ENCODE measurements around the gene RYR3.

RYR3 gene

GRCh38 chr15:33310481-33311311, at the start of gene RYR3:
Gene RYR3, plus strand, starts transcription at chr15:33310967. Its CDS starts 79 bp downstream, at chr15:33311046.
- DNase-seq: no peak

GRCh38 chr15:33262306-33262705, 48.5 kb upstream of the RYR3 start:
- no peak for DNase-seq

GRCh38 chr15:33277689-33278088, 33.1 kb upstream of the RYR3 start:
- DNase-seq: no peak

DNA sequence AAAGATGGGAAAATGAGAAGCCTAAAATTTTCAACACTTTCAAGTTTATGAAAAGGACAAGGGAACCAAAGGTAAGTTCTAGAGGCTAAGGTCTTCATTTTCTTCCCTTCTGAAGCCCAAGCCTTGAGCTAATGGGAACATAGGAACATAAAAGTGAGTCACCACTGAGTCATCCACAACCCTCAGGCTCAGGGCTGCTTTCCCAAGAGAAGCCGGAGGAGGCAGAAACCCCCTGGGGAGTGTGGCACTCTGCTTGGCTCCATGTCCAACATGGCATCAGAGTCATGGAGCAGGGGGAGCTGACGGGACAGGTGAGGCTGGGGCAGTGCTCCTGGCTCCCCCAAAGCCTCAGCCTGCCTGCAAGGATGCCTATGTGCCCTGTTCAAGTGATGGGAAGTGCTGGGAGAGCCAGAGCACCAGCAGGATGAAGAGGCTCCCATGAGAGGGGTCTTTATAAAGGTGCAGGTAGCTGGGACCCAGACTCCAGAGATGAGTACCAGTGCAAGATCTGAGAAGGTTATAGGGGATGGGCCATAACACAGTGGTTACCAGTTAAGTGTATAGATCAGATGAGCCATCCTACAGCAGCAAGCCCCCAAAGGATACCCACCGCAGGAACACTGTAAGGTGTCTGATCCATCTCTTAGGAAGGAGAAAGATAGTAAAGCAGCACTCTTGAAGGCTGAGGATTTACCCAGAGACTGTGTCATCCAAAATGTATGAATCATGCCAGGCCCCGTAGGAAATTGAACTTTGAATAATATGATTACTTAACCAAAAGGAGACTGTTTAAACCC, 31.8 kb upstream of the RYR3 start:
- no peak for DNase-seq

- no peak for DNase-seq
Measured at GRCh38 chr15:33279613-33280205, 31.1 kb upstream of the RYR3 start.

DNA sequence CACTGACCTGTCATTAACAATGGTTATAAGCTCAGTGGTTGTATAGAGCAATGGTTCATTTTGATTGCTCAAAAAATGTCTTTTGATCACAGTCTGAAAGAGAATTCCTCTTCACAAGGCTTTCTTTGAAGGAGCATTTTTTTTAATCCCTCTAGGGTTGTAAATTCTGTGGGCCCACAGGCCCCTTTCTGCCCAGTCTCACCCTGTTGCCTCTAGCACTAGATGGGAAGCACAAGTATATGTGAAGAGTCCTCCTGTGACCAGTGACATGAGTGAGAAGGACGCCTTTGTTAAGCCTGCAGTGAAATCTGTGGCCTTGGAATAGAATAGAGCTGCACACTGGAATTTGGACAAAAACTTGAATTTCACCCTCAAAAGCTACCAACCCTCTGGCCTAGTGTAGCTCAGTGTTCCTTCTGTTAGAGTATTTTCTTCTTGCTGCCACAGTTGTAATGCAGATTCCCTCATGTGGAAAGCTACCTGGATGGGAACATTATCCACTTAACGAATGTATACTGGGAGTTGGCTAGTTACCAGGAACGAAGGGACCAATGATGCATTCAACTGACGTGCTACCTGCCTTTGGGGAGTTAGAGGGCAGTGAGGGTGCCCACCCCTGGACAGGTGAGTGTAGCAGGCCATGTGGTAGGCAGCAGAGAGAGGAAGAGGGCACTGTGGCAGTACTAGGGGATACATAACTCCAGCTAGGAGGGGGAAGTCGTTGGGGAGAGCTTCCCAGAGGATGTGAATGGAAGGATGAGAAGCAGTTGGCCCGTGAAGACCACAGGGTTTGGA, 28.3 kb upstream of the RYR3 start:
- DNase-seq: no peak

GRCh38 chr15:33283576-33283975, 27.2 kb upstream of the RYR3 start:
- no peak for DNase-seq

- no peak for DNase-seq
Measured at GRCh38 chr15:33284336-33284735, 26.4 kb upstream of the RYR3 start.

GRCh38 chr15:33292717-33293307, 18.0 kb upstream of the RYR3 start:
- peak; percentile 55 for DNase-seq

DNA sequence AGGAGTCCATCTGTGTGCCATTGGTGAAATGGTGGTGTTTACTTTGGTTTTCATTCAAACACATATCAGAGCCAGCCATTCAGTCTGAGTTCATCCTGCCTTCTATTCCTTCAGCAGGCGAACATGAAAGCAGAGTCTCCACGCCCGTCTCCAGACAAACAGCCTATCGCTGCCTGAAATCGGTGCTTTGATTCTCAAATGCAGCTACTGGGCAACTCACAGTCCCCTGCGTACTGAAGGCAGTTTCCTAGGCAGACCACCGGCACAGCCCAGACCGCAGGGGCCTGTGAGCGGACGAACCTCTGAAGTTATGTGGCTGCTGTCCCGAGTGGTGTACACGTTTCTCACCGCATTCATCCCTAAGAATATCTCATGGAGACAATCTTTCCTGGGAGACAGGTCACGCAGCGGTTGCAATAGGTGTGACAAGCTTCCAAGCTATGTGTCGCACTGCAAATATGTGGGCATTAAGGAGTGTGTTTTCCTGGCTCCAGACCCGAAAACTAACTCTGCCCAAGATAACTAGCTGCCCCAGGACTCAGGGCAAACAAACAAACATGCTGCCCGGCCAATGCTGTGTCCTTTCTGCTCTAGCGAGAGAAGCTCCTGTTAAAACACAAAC, 16.9 kb upstream of the RYR3 start:
- DNase-seq: no peak

GRCh38 chr15:33296050-33296449, 14.7 kb upstream of the RYR3 start:
- DNase-seq: no peak

DNA sequence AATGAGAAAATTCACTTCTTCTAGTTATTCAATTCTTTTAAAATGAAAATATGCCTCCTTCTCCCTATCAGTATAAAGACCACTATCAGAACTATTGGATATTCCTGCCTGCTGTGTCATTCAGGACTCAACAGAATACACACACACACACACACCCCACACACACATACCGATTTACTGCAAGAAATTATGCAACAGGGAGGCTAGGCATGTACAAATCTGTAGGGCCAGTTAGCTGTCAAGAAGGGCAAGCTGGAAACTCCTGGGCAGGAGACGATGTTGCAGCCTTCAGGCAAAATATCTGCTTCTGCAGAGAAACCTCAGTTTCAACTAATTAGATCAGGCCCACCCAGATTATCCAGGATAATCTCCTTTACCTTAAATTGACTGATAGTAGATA, 13.9 kb upstream of the RYR3 start:
- no peak for DNase-seq

GRCh38 chr15:33298631-33299030, 12.1 kb upstream of the RYR3 start:
- no peak for DNase-seq

DNA sequence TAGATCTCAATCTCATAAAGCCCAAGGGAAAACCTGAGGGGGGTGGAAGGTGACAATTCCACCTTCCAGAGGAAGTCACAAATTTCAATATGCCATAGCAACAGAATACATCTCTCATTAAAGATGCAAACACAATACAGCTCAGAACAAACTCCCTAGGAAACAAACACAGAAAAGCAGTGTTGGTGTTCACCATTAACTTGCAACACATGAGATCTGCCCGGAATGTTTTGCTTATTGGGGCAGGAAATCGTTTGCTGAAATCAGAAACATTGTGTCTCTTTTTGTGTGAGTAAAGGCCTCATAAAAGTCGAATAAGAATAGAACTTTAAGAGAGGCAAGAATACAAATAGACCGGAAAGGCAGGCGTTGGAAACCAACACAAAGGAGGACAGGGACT, 5.8 kb upstream of the RYR3 start:
- no peak for DNase-seq

- DNase-seq: no peak
Measured at GRCh38 chr15:33309602-33310276, 1.0 kb upstream of the RYR3 start.

GRCh38 chr15:33311312-33311971, 675 bp downstream of the RYR3 start:
- no peak for DNase-seq

DNA sequence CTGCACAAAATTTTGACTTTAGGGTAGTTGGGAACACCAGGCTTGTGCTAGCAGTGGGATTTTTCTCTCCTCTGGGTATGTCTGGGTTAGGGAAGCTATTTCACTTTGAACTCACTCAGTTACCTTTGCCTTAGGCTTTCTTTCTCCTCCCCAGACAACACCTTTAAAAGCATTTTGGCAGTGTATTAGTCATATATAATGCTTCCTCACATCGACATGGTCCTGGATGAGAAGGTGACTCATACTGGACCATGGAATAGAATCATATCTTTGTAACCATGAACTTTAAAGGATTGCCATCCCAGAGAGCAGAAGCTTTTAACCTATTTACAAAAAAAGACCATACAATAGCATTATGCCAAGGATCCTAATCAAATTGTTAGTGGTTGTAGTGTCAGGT, 2.7 kb downstream of the RYR3 start:
- DNase-seq: no peak

GRCh38 chr15:33314069-33314468, 3.3 kb downstream of the RYR3 start:
- no peak for DNase-seq

- no peak for DNase-seq
Measured at GRCh38 chr15:33315044-33315443, 4.3 kb downstream of the RYR3 start.

GRCh38 chr15:33317896-33318295, 7.1 kb downstream of the RYR3 start:
- DNase-seq: no peak

- no peak for DNase-seq
Measured at GRCh38 chr15:33320017-33320416, 9.2 kb downstream of the RYR3 start.
